Activated naive CD4-positive, alpha-beta T cell treated with anti-CD3 and anti-CD28 coated beads, Interleukin-2, amount 50 U/mL, for 72 hours (primary cell): ENCODE data around the gene SLC24A3. TPM values are rescaled to one million over a fixed set of nuclear protein-coding genes. Genes with fewer than 3 reads are reported as not detected.

ENCODE experiments used
- ATAC-seq, 2 donors: fragments of 150-1000 bp; cut with Tn5 transposase; 2 replicates each; pipeline ENCODE4 v1.10.0; 2021; ENCODE audit warnings: mild to moderate bottlenecking in 2 of 2, moderate library complexity in 2 of 2
- DNase-seq, 2 donors: peaks; one replicate each; pipeline ENCODE4 v3.0.0; 2021 to 2022; ENCODE audit warnings: low spot score in 2 of 2
- H3K27ac Mint-ChIP-seq, 2 donors: one replicate each; pipeline ENCODE4 v1.8.0; 2022; ENCODE audit warnings: mild to moderate bottlenecking in 2 of 2, mixed read lengths in 2 of 2
- H3K36me3 Mint-ChIP-seq, 2 donors: one replicate each; pipeline ENCODE4 v1.8.0; 2022; ENCODE audit warnings: mixed read lengths in 2 of 2
- H3K9me3 Mint-ChIP-seq, 2 donors: one replicate each; pipeline ENCODE4 v1.8.0; 2022; ENCODE audit warnings: mixed read lengths in 2 of 2
- total RNA-seq, 2 donors: library from RNA; stranded (reverse); gene quantifications; one replicate each; pipeline ENCODE4 v1.2.3, GENCODE V29; 2022

Gene SLC24A3
- total RNA-seq, 2 donors from 2014 or later = not detected

DNA sequence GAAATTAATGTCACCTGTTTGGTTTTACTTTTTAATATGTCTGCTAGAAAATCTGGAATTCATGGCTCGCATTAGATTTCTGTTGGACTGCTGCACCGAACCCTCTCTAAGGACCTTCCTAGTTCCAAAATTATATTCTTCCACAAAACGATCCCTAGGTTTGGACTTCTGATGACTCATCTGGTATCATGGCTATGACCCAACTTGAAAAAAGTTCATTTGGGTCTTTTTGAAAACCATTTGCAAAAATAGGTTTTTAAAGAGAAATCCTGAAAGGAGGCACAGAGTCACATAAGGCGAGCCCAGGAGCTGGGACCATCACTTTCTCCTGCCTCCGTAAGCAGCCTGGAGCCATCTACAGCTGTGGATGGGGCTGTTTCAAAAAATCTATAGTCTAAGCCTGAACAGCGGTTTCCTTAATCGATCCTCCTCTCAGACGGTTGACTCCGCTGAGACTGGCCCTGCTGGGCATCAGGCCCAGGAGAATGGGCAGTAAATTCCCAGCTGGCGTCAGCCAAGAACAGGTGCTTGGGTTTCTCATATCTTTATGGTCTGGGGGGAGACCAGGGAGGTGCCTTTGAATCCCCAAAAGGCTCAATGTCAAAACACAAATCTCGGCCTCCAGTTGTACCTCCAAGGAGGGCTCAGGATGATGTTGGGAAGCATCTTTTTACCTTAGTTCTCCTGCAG, 44.6 kb downstream of the SLC24A3 start:
- Mint-ChIP-seq H3K36me3 (no peaks in the 10 kb centered on the region), H3K27ac (no peak overlapping the region), H3K9me3 (no peaks in the 10 kb centered on the region)
- DNase-seq (no peak), ATAC-seq (no peak)

DNA sequence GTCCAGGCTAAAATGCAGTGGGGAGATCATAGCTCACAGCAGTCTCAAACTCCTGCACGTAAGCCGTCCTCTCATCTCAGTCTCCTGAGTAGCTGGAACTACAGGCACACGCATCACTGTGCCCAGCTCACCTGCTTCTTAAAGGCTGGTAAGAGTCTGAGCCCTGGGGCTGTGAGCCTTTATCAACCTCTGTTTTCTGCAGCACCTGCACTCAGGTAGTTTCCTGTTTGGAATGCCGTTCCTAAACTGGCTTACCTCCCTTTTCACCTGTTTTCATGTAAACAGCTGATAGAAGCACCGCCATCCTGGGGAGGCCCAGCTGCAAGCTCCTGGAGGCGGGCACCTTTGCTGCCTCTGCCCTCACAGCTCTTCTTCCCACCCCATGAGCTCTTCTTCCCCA, 45.4 kb downstream of the SLC24A3 start:
- no peak for ATAC-seq

GRCh38 chr20:19259141-19259591, 46.7 kb downstream of the SLC24A3 start:
- Mint-ChIP-seq H3K27ac (no peak overlapping the region), H3K36me3 (no peaks in the 10 kb centered on the region), H3K9me3 (no peaks in the 10 kb centered on the region)
- DNase-seq = no peak
- no peak for ATAC-seq

More for the DNA sequence above, 45.4 kb downstream of the SLC24A3 start:
- Mint-ChIP-seq H3K36me3 (no peaks in the 10 kb centered on the region), H3K27ac (no peak overlapping the region), H3K9me3 (no peaks in the 10 kb centered on the region)
- DNase-seq = no peak

DNA sequence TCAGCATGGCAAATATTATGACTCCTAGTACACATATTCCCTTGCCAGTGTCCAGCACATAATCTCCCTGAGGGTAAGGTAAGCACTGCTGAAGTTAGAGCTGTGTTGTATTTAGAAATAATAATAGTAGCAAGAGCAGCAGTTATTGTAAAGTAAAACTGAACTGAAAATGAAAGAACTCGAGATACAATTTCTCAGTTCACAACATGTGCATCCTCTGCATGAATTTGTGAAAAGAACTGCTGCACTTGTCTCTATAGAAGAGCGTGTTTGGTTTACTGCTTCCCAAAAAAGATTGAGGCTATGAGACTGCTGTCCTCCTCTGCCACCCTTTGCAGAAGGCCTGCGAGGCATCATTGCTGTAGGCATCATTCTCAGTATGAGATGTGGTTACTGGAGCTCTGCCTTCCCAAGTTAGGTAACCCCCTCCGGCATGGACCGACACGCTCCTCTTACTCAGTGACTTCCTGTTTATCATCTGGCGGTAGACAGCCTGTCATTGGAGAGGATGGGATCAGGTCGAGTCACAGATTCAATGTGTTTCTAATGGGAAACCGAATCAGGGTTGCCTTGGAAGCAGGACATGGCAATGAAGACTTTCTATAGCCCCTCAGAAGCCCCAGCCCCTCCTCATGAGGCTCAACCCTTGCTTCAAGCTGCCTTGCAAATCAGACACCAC, 48.1 kb downstream of the SLC24A3 start:
- Mint-ChIP-seq H3K9me3 (no peaks in the 10 kb centered on the region), H3K27ac (no peak overlapping the region), H3K36me3 (no peaks in the 10 kb centered on the region)
- ATAC-seq = no peak
- no peak for DNase-seq

DNA sequence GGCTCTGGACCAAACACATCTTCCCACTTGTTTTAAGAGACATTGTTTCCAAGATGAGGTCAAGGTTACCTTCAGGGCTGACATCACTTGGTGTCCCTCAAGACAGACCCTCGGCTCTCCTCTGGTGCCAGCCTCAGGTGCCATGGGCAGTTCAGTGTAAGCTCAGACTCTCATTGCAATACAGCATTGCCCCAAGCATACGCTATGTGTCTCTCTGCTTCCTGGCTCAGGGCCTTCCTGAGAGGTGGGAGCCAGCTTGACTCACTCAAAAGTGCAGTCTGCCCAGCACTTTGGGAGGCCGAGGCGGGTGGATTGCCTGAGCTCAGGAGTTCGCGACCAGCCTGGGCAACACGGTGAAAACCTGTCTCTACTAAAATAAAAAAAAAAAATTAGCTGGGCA, 51.7 kb downstream of the SLC24A3 start:
- Mint-ChIP-seq H3K27ac (no peak overlapping the region), H3K36me3 (no peaks in the 10 kb centered on the region), H3K9me3 (no peaks in the 10 kb centered on the region)
- no peak for DNase-seq
- no peak for ATAC-seq

GRCh38 chr20:19265646-19266374, 53.4 kb downstream of the SLC24A3 start:
- no peak for DNase-seq
- H3K9me3 Mint-ChIP-seq = peaks cover 0 to 3% of the 10 kb centered on the region in 2 donors

GRCh38 chr20:19268426-19268825, 56.0 kb downstream of the SLC24A3 start:
- ATAC-seq = no peak
- Mint-ChIP-seq H3K27ac (no peak overlapping the region), H3K36me3 (no peaks in the 10 kb centered on the region)

More at GRCh38 chr20:19265646-19266374, 53.4 kb downstream of the SLC24A3 start:
- no peak for ATAC-seq
- no peaks in the 10 kb centered on the region for H3K36me3 Mint-ChIP-seq
- no peak overlapping the region for H3K27ac Mint-ChIP-seq

GRCh38 chr20:19269737-19270340, 57.4 kb downstream of the SLC24A3 start:
- H3K9me3 Mint-ChIP-seq = peaks cover 0 to 3% of the 10 kb centered on the region in 2 donors
- H3K36me3 Mint-ChIP-seq = no peaks in the 10 kb centered on the region
- DNase-seq (no peak), ATAC-seq (no peak)
- H3K27ac Mint-ChIP-seq = no peak overlapping the region

More at GRCh38 chr20:19268426-19268825, 56.0 kb downstream of the SLC24A3 start:
- H3K9me3 Mint-ChIP-seq = peaks cover 0 to 3% of the 10 kb centered on the region in 2 donors
- DNase-seq = no peak

DNA sequence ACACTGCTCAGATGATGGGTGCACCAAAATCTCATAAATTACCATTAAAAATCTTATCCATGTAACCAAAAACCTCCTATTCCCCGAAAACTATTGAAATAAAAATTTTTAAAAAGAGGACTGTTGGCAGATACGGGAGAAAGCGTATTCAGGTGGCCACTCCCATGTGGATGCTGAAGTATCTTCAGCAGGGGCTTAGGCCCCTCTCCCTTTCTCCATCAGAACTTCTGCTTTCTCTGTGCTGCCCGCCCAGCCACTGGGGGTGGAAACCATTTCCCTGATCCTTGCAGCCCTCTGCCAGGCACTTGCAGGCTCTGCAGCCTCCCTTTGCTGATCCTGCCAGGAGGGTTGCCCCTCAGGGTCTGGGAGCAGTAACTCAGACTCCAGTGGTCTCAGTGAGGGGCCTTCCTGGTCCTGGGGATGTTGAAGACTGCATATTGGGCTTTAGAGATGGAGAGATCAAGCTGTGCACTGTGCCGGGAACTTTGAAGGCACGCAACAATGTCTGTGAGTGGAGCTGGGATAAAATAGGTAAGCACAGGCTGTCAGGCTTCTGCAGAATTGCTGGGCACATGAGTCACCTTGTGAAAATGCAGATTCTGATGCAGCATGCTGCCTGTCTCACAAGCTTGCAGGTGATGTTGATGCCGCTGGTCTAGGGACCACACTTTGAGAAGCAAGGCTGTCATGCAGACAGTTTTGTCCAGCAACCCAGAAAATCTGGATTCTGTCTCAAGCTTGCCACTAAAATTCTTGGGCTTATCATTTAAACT, 59.6 kb downstream of the SLC24A3 start:
- Mint-ChIP-seq H3K9me3 (peaks cover 0 to 3% of the 10 kb centered on the region in 2 donors), H3K27ac (no peak overlapping the region), H3K36me3 (no peaks in the 10 kb centered on the region)
- DNase-seq = no peak
- ATAC-seq = no peak

- H3K36me3 Mint-ChIP-seq = no peaks in the 10 kb centered on the region
- ATAC-seq (no peak), DNase-seq (no peak)
- H3K9me3 Mint-ChIP-seq = peaks cover 0 to 3% of the 10 kb centered on the region in 2 donors
- no peak overlapping the region for H3K27ac Mint-ChIP-seq
Observed at GRCh38 chr20:19272976-19273654, 60.7 kb downstream of the SLC24A3 start.

DNA sequence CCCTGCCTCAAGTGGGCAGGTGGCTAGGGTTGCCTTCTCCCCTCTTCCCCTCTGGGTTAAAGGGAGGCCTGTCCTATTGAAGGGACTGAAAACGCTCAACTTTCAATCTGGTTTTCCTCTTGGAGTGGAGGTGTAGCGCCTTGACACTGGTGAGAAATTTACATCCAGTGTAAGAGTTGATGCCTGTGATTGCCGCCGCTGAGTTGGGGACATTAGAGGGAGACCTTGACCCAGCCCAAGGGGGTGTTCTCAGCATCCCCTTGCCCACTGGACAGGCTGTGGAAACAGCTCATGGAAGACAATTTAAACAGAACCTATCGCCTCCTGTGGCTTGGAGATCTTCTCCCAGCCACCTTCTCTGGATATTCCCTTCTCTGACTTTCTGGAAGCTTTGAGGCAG, 61.6 kb downstream of the SLC24A3 start:
- ATAC-seq (no peak), DNase-seq (no peak)
- H3K36me3 Mint-ChIP-seq = no peaks in the 10 kb centered on the region
- H3K27ac Mint-ChIP-seq = no peak overlapping the region
- H3K9me3 Mint-ChIP-seq = peaks cover 0 to 3% of the 10 kb centered on the region in 2 donors

- ATAC-seq = no peak
- no peak for DNase-seq
- Mint-ChIP-seq H3K27ac (no peak overlapping the region), H3K9me3 (peaks cover 0 to 3% of the 10 kb centered on the region in 2 donors), H3K36me3 (no peaks in the 10 kb centered on the region)
Observed at GRCh38 chr20:19274412-19275015, 62.1 kb downstream of the SLC24A3 start.

DNA sequence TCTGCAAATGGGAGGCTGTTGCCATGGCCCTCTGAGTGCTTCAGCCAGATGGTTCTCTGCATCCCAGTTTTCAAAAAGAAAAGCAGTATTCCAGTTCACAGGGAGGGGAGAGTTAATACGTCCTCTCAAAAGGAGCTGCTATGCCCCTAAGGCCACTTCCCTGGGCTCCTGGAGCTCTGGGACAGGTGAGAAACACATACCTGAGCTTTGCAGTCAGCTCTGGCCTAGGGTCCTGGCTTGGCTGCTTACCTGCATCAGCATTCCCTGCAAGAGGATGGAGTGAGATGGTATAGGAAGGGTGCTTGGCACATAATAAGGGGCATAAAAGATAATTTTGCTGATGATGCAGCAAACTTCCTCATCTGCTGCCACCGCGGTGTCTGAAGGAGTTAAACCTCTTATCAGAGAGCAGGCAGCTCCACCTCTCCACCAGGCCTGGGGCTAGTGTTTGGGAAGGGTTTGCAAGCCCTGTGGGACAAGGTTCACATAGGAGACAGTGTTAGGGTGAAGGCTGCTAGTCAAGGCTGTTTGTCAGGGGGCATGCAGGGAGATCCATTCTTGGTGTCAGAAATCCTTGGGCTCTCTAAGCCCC, 62.7 kb downstream of the SLC24A3 start:
- Mint-ChIP-seq H3K27ac (no peak overlapping the region), H3K36me3 (no peaks in the 10 kb centered on the region), H3K9me3 (no peaks in the 10 kb centered on the region)
- DNase-seq (no peak), ATAC-seq (no peak)

DNA sequence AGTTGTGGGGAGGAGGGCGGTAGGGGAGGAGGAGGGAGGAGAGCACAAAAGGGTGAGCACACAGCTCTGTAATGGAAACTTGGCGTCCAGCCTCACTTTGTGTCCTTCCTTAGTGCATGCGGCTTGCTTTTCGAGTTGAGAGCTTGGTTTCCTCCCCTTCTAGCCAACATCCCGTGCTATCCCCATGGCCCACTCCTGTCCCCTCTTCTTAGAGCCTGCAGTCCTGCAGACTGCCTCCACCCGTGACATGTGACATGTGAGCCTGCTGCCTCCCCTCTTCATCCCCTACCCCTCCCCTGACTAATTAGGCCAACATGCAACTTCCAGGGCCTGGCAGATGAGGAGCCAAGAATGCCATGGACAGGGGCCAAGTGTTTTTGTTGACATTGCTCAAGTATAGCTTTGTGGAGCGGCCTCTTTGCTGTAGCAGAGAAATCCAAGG, 63.2 kb downstream of the SLC24A3 start:
- Mint-ChIP-seq H3K9me3 (no peaks in the 10 kb centered on the region), H3K36me3 (no peaks in the 10 kb centered on the region), H3K27ac (no peak overlapping the region)
- DNase-seq (no peak), ATAC-seq (no peak)

DNA sequence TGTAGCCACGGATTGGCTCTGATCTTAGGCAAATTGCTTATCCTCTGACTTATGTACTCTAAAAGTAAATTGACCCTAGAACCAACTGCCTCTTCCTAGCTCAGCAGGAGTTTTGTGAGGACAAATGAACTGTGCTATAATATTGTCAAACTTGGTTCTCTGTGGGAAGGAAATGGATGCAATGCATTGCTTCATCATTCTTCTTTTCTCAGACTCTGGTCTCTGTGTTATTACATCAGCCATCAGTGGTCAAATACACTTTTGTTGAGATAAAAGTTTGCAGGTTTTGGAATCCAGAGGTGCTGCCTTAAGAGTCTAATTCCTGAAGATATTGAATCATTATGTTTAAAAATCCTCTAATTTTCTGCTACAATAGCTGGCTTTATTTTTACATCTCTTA, 64.9 kb downstream of the SLC24A3 start:
- ATAC-seq (no peak), DNase-seq (no peak)
- no peak overlapping the region for H3K27ac Mint-ChIP-seq
- H3K9me3 Mint-ChIP-seq = no peaks in the 10 kb centered on the region
- no peaks in the 10 kb centered on the region for H3K36me3 Mint-ChIP-seq
